Thyroid gland (tissue), 4 donors: Measurements from ENCODE around the gene SPCS2.

Experiments
- CTCF ChIP-seq, 6 experiments: fragments of 200-600 bp in 3 of 6; fragments of 450-650 bp in 3 of 6; sonication (generic) in 3 of 6; IDR thresholded peaks; one replicate each; pipeline ENCODE4 v1.5.1; 2016 to 2019; ENCODE audit warnings: antibody characterized with exemption in 6 of 6, mild to moderate bottlenecking in 2 of 6, inconsistent platforms in 1 of 6, moderate library complexity in 1 of 6
- POLR2A ChIP-seq, 2 donors: fragments of 450-650 bp; IDR thresholded peaks; one replicate each; pipeline ENCODE4 v1.6.1; 2017; ENCODE audit warnings: antibody characterized with exemption in 2 of 2, mild to moderate bottlenecking in 2 of 2, moderate library complexity in 1 of 2

- TF ChIP-seq CTCF (IDR thresholded peaks at IDR 0.05) (no peak), POLR2A (IDR thresholded peaks at IDR 0.05) (no peak)
Measured at GRCh38 chr11:75002516-75002915, 53.5 kb downstream of the SPCS2 start.
